H1 (cell line): ENCODE data around the gene ADCY9. TPM values are rescaled to one million over a fixed set of nuclear protein-coding genes. Genes with fewer than 3 reads are reported as not detected.
A peak's percentile ranks its signal among the peaks of the same experiment; 100 is the strongest.

Source experiments
- JUN ChIP-seq: IDR thresholded peaks from 2 replicates; pipeline ENCODE4 v1.6.1; 2011; ENCODE audit warnings: low read depth, mild to moderate bottlenecking, improper control_type of control experiment, low read length
- POLR2A ChIP-seq, 2 experiments: IDR thresholded peaks; 1 replicate in 1 of 2; 2 replicates in 1 of 2; pipeline ENCODE4 v1.6.1; 2011; ENCODE audit warnings: low read depth in 2 of 2, low read length in 2 of 2, mild to moderate bottlenecking in 2 of 2; ENCODE audit errors: control extremely low read depth in 1 of 2
- polyA plus RNA-seq, 7 experiments: library from polyadenylated mRNA; depleted of rRNA in 3 of 7; stranded (reverse) in 5 of 7; unstranded in 2 of 7; fragments of >200 nt in 5 of 7; fragments of 200-250 nt in 2 of 7; gene quantifications; 1 replicate in 5 of 7; 2 replicates in 1 of 7; 4 replicates in 1 of 7; pipeline versions ENCODE4 v1.2.1 to v1.2.3, GENCODE V29; 2011 to 2013; ENCODE audit warnings: missing spikeins in 2 of 7, mixed read lengths in 2 of 7
- total RNA-seq: library from RNA; stranded (reverse); fragmentation: NEBNext Ultra II Directional; extraction: Animal tissue kit (Norgen Biotek cat#: 25700); gene quantifications from 2 replicates; pipeline ENCODE4 v1.2.1, GENCODE V29; 2021
- TF ChIP-seq, protein P1 (sequence below): fragments of 300-600 bp; sonication (generic); IDR thresholded peaks from 2 replicates; pipeline ENCODE4 v1.7.1; 2012; ENCODE audit warnings: low read length, moderate library complexity, mild to moderate bottlenecking, inconsistent platforms; ENCODE audit not compliant: insufficient replicate concordance
- TF ChIP-seq, protein P2 (sequence below), 3 experiments: IDR thresholded peaks; 1 replicate in 2 of 3; 2 replicates in 1 of 3; pipeline versions ENCODE4 v1.5.1 to v1.6.1; 2011; ENCODE audit warnings: low read length in 3 of 3, mild to moderate bottlenecking in 3 of 3, inconsistent platforms in 2 of 3, low read depth in 1 of 3, moderate library complexity in 1 of 3; ENCODE audit not compliant: insufficient read depth in 1 of 3; ENCODE audit errors: control extremely low read depth in 1 of 3

Gene ADCY9
- total and polyA plus RNA-seq, 2 of the 8 experiments (the other 6 are each of a cell fraction or from before 2014, with no cell fraction given), result 5.4 to 13.1 TPM

DNA sequence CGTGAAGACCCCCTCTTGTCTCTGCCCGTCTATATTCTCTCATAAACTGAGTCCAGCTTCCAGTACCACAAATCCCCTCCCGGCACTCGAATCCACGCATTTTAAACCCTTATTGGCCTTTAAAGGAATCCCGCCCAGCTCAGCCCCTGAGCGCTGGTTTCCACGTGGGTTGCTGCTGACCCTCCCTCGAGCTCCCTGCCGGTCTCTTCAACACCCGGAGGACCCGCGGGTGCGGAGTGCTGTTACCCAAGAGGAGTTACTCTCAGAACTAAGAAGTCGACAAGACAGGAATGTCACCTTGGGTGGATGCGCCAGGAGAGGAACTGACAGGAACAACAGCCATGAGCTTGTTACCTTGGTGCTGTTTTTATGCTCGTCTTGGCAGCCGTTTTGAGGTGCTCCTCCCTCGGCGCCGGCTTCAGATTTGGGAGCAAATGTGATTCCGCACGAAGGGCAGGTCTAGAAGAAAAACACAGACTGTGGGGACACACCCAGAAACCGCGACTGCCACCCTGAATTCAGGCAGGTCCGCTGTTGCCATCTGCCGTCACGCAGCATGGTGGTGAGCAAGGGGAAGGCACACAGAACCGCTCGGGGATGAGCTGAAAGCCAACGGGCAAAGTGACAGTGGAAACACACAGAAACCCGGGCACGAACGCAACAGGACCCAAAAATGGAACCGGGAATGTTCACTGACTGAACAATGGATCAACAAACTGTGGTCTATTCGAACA lies 123.0 kb downstream of the ADCY9 start (continued):
- TF ChIP-seq, protein P1, sequence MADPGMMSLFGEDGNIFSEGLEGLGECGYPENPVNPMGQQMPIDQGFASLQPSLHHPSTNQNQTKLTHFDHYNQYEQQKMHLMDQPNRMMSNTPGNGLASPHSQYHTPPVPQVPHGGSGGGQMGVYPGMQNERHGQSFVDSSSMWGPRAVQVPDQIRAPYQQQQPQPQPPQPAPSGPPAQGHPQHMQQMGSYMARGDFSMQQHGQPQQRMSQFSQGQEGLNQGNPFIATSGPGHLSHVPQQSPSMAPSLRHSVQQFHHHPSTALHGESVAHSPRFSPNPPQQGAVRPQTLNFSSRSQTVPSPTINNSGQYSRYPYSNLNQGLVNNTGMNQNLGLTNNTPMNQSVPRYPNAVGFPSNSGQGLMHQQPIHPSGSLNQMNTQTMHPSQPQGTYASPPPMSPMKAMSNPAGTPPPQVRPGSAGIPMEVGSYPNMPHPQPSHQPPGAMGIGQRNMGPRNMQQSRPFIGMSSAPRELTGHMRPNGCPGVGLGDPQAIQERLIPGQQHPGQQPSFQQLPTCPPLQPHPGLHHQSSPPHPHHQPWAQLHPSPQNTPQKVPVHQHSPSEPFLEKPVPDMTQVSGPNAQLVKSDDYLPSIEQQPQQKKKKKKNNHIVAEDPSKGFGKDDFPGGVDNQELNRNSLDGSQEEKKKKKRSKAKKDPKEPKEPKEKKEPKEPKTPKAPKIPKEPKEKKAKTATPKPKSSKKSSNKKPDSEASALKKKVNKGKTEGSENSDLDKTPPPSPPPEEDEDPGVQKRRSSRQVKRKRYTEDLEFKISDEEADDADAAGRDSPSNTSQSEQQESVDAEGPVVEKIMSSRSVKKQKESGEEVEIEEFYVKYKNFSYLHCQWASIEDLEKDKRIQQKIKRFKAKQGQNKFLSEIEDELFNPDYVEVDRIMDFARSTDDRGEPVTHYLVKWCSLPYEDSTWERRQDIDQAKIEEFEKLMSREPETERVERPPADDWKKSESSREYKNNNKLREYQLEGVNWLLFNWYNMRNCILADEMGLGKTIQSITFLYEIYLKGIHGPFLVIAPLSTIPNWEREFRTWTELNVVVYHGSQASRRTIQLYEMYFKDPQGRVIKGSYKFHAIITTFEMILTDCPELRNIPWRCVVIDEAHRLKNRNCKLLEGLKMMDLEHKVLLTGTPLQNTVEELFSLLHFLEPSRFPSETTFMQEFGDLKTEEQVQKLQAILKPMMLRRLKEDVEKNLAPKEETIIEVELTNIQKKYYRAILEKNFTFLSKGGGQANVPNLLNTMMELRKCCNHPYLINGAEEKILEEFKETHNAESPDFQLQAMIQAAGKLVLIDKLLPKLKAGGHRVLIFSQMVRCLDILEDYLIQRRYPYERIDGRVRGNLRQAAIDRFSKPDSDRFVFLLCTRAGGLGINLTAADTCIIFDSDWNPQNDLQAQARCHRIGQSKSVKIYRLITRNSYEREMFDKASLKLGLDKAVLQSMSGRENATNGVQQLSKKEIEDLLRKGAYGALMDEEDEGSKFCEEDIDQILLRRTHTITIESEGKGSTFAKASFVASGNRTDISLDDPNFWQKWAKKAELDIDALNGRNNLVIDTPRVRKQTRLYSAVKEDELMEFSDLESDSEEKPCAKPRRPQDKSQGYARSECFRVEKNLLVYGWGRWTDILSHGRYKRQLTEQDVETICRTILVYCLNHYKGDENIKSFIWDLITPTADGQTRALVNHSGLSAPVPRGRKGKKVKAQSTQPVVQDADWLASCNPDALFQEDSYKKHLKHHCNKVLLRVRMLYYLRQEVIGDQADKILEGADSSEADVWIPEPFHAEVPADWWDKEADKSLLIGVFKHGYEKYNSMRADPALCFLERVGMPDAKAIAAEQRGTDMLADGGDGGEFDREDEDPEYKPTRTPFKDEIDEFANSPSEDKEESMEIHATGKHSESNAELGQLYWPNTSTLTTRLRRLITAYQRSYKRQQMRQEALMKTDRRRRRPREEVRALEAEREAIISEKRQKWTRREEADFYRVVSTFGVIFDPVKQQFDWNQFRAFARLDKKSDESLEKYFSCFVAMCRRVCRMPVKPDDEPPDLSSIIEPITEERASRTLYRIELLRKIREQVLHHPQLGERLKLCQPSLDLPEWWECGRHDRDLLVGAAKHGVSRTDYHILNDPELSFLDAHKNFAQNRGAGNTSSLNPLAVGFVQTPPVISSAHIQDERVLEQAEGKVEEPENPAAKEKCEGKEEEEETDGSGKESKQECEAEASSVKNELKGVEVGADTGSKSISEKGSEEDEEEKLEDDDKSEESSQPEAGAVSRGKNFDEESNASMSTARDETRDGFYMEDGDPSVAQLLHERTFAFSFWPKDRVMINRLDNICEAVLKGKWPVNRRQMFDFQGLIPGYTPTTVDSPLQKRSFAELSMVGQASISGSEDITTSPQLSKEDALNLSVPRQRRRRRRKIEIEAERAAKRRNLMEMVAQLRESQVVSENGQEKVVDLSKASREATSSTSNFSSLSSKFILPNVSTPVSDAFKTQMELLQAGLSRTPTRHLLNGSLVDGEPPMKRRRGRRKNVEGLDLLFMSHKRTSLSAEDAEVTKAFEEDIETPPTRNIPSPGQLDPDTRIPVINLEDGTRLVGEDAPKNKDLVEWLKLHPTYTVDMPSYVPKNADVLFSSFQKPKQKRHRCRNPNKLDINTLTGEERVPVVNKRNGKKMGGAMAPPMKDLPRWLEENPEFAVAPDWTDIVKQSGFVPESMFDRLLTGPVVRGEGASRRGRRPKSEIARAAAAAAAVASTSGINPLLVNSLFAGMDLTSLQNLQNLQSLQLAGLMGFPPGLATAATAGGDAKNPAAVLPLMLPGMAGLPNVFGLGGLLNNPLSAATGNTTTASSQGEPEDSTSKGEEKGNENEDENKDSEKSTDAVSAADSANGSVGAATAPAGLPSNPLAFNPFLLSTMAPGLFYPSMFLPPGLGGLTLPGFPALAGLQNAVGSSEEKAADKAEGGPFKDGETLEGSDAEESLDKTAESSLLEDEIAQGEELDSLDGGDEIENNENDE, result no peak
- TF ChIP-seq, protein P2, sequence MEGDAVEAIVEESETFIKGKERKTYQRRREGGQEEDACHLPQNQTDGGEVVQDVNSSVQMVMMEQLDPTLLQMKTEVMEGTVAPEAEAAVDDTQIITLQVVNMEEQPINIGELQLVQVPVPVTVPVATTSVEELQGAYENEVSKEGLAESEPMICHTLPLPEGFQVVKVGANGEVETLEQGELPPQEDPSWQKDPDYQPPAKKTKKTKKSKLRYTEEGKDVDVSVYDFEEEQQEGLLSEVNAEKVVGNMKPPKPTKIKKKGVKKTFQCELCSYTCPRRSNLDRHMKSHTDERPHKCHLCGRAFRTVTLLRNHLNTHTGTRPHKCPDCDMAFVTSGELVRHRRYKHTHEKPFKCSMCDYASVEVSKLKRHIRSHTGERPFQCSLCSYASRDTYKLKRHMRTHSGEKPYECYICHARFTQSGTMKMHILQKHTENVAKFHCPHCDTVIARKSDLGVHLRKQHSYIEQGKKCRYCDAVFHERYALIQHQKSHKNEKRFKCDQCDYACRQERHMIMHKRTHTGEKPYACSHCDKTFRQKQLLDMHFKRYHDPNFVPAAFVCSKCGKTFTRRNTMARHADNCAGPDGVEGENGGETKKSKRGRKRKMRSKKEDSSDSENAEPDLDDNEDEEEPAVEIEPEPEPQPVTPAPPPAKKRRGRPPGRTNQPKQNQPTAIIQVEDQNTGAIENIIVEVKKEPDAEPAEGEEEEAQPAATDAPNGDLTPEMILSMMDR (IDR thresholded peaks at IDR 0.05; ENCODE audit: control extremely low read depth in 1 of 3, insufficient read depth in 1 of 3, low read depth in 1 of 3, low read length in 3 of 3), result peak in 1 of 3 experiments; percentile 11; a peak in 1 of 4 replicates
- TF ChIP-seq JUN (no peak), POLR2A (IDR thresholded peaks at IDR 0.05; ENCODE audit: control extremely low read depth in 1 of 2, low read depth in 2 of 2, low read length in 2 of 2) (no peak)
- TF ChIP-seq, all 59 proteins: peak for 1
